Measurements from ENCODE around the gene PRPF40B.

Gene PRPF40B

DNA sequence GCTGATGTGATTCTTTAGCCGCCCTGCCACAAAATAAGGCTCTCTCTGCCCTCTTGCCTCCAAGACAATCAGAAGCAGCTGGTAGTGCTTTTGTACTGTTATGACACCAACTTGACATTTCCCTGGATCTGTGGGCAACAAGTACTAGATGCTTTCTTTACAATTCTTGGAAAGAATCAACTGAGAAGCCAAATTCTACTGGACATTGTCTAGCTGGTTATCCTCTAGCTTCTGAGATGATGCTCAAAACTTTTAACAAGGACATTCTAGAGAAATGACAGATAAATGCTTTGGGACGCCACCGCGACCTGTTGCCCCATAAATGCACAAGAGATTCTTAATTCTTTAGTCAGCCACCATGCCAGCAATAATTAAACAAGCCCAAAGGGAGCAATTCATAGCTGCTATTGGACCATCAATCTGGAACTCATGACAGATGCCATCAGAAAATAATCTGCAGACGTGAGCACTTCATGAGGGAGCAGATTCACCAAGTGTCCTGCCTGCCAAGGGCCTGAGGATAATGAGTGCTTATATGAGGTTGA, 61.0 kb downstream of the PRPF40B start:
- no peak overlapping the region for H3K4me3 ChIP-seq
- H3K36me3 ChIP-seq (replicated peaks), result no peaks in the 10 kb centered on the region
- no peaks in the 10 kb centered on the region for H3K4me1 ChIP-seq
- no peaks in the 10 kb centered on the region for H3K9me3 ChIP-seq
- in situ Hi-C loops (cut with MboI; ENCODE audit: low sequenced_read_pairs), result no loop called here
- no peaks in the 10 kb centered on the region for H3K27me3 ChIP-seq (ENCODE audit: low read depth)
- DNase-seq (ENCODE audit: low spot score in 2 of 2), result no peak

DNA sequence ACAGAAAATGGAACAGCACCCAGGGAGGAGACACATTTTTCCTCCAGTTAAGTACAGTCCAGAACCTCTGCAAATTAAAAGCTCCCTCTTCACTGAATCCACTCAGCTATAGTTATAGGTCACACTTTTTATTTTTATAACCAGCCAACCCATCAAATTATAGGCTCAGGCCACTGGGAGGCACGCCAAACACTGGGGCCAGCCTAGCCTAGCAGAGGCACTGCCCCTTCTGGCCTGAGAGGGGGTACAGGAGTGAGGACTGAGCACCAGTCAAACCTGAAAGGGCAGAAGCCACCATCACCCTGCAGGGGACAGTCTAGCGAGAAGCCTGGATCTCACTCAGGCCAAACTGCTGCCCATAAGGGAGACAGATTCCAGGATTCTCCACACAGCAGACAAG, 64.6 kb downstream of the PRPF40B start:
- DNase-seq (ENCODE audit: low spot score in 2 of 2), result no peak
- in situ Hi-C loops (cut with MboI; ENCODE audit: low sequenced_read_pairs), result no loop called here
- H3K36me3 ChIP-seq (replicated peaks), result no peaks in the 10 kb centered on the region
- H3K4me1 ChIP-seq, result no peaks in the 10 kb centered on the region
- H3K9me3 ChIP-seq, result no peaks in the 10 kb centered on the region
- H3K27me3 ChIP-seq (ENCODE audit: low read depth), result no peaks in the 10 kb centered on the region
- H3K4me3 ChIP-seq, result no peak overlapping the region

DNA sequence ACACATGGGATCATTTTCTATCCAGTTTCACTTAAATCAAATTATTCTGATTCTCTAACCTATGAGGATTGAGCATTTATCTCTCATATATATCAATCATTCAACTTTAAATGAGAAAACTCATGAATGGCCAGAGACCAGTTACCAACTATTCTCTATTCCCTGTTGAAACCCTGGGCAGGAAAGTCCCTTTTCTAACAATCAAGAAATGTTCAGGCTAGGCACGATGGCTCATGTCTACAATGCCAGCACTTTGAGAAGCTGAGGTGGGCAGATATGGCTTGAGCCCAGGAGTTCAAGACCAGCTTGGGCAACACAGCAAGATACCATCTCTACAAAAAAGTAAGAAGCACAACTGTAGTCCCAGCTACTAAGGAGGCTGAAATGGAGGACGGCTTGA, 65.9 kb downstream of the PRPF40B start:
- Histone ChIP-seq H3K4me3 (no peak overlapping the region), H3K36me3 (replicated peaks) (no peaks in the 10 kb centered on the region), H3K27me3 (ENCODE audit: low read depth) (no peaks in the 10 kb centered on the region), H3K4me1 (no peaks in the 10 kb centered on the region), H3K9me3 (no peaks in the 10 kb centered on the region)
- DNase-seq (ENCODE audit: low spot score in 2 of 2), result no peak
- in situ Hi-C loops (cut with MboI; ENCODE audit: low sequenced_read_pairs), result no loop called here

DNA sequence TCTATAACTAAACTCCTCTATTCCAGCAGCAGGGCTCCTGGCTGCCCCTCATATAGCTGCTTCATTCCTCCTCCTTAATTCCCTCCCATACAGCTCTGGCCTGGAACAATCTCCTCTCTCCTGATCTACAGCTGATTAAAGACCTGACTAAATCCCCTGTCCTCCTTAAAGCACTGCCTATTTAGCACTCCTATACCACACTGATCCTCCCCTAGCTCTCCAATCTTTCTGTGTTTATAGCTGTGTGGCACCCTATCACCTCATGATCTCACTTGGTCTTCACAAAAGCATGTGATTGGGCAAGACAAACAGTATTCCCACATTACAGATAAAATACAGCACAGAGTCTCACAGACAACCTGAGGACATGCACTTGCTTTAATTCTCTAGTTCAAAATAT, 66.4 kb downstream of the PRPF40B start:
- H3K4me1 ChIP-seq, result no peaks in the 10 kb centered on the region
- in situ Hi-C loops (cut with MboI; ENCODE audit: low sequenced_read_pairs), result no loop called here
- no peak overlapping the region for H3K4me3 ChIP-seq
- no peaks in the 10 kb centered on the region for H3K36me3 ChIP-seq (replicated peaks)
- no peak for DNase-seq (ENCODE audit: low spot score in 2 of 2)
- H3K9me3 ChIP-seq, result no peaks in the 10 kb centered on the region
- H3K27me3 ChIP-seq (ENCODE audit: low read depth), result no peaks in the 10 kb centered on the region

DNA sequence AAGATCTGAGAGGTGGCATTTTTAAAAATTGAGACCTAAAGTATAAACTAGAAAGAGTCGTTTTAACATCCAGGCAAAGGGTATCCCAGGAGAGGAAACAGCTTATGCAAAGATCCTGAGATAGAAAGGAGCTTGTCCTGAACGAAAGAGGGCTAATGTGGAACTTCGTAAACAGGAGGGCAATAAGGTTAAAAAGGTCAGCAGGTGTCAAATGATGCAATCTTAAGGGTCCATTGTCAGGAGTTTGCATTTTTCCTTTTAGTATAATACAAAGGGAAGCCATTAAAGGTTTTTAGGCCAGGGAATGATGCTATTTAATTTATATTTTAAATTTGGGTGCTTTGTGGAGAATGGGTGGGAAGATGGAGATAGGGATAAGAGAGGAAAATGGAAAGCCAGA, 69.5 kb downstream of the PRPF40B start:
- Histone ChIP-seq H3K4me3 (no peak overlapping the region), H3K27me3 (ENCODE audit: low read depth) (no peaks in the 10 kb centered on the region), H3K9me3 (no peaks in the 10 kb centered on the region), H3K4me1 (no peaks in the 10 kb centered on the region), H3K36me3 (replicated peaks) (no peaks in the 10 kb centered on the region)
- in situ Hi-C loops (cut with MboI; ENCODE audit: low sequenced_read_pairs), result no loop called here
- no peak for DNase-seq (ENCODE audit: low spot score in 2 of 2)

DNA sequence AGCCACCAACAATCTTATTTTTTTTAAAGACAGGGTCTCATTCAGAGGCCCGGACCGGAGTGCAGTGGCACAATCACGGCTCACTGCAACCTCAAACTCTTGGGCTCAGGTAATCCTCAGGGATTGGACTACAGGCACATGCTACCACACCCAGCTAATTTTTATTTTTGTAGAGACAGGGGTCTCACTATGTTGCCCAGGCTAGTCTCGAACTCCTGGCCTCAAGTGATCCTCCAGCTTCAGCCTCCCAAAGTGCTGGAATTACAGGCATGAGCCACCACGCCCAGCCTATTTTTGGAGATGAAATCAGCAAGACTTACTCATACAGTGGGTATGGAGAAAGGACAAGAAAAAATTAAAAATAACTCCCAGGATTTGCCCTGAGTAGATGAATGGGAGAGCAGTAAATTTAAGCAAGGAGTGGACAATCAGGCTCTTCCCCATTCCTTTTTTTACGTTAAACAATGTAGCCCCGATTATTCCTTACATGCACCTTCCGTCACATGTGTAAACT, 70.6 kb downstream of the PRPF40B start:
- Histone ChIP-seq H3K9me3 (no peaks in the 10 kb centered on the region), H3K27me3 (ENCODE audit: low read depth) (no peaks in the 10 kb centered on the region), H3K4me1 (peaks cover 10% of the 10 kb centered on the region), H3K4me3 (no peak overlapping the region), H3K36me3 (replicated peaks) (no peaks in the 10 kb centered on the region)
- in situ Hi-C loops (cut with MboI; ENCODE audit: low sequenced_read_pairs), result no loop called here
- no peak for DNase-seq (ENCODE audit: low spot score in 2 of 2)

All from HAP-1 (cell line).